Erythroblast (primary cell): Measurements from ENCODE around the gene PDGFD.

Source experiments
- GATA1 ChIP-seq: IDR thresholded peaks from 2 replicates; pipeline ENCODE4 v1.6.1; 2011; ENCODE audit warnings: low read depth, mild to moderate bottlenecking, control low read depth, low read length, moderate library complexity
- POLR2A ChIP-seq: IDR thresholded peaks from 2 replicates; pipeline ENCODE4 v1.6.1; 2011; ENCODE audit warnings: mild to moderate bottlenecking, low read length

- TF ChIP-seq POLR2A (no peak), GATA1 (no peak)
Measured at GRCh38 chr11:103881584-103881983, 282.4 kb downstream of the PDGFD start.
